Keratinocyte (primary cell): ENCODE measurements around the gene IL17RD. TPM values are rescaled to one million over a fixed set of nuclear protein-coding genes. Genes with fewer than 3 reads are reported as not detected.

ENCODE experiments used
- DNase-seq: peaks from one replicate; pipeline ENCODE4 v3.0.0-alpha.2; 2011; ENCODE audit warnings: low read depth, missing footprints, low spot score
- FAIRE-seq: peaks from 2 replicates; lab custom pipeline; 2011; peaks lifted over from hg19 to GRCh38; lab: Jason Lieb, UNC
- H2AFZ ChIP-seq: 2 replicates; pipeline ENCODE4 v1.6.0; 2012; ENCODE audit warnings: low read length, control low read depth, inconsistent platforms; ENCODE audit not compliant: control insufficient read depth
- H3K27ac ChIP-seq: 2 replicates; pipeline ENCODE4 v1.5.1; 2011; ENCODE audit warnings: low read length; ENCODE audit not compliant: control insufficient read depth, insufficient read depth
- H3K27me3 ChIP-seq: 3 replicates; pipeline ENCODE4 v1.6.0; 2011; ENCODE audit warnings: low read length; ENCODE audit not compliant: control insufficient read depth, insufficient read depth; ENCODE audit errors: extremely low read depth
- H3K36me3 ChIP-seq, 2 experiments: 2 replicates in 1 of 2; 3 replicates in 1 of 2; pipeline ENCODE4 v1.5.1; 2011; ENCODE audit warnings: low read length in 2 of 2, mild to moderate bottlenecking in 1 of 2; ENCODE audit not compliant: control insufficient read depth in 2 of 2, insufficient read depth in 2 of 2; ENCODE audit errors: extremely low read depth in 1 of 2
- H3K4me1 ChIP-seq: 3 replicates; pipeline ENCODE4 v1.5.1; 2011; ENCODE audit warnings: low read length; ENCODE audit not compliant: control insufficient read depth, insufficient read depth; ENCODE audit errors: extremely low read depth
- H3K4me2 ChIP-seq: 3 replicates; pipeline ENCODE4 v1.6.0; 2011; ENCODE audit warnings: low read depth, low read length; ENCODE audit not compliant: control insufficient read depth, insufficient read depth; ENCODE audit errors: extremely low read depth
- H3K4me3 ChIP-seq, 3 experiments: fragments of 200-600 bp in 1 of 3; sonication (generic) in 1 of 3; 2 replicates in 2 of 3; 3 replicates in 1 of 3; pipeline ENCODE4 v1.5.1; 2011 to 2016; ENCODE audit warnings: low read length in 3 of 3, mild to moderate bottlenecking in 3 of 3, control low read depth in 2 of 3, inconsistent platforms in 1 of 3, low read depth in 1 of 3, mixed read lengths in 1 of 3, mixed run types in 1 of 3, moderate library complexity in 1 of 3; ENCODE audit not compliant: control insufficient read depth in 2 of 3, insufficient read depth in 2 of 3; ENCODE audit errors: extremely low read depth in 1 of 3
- H3K79me2 ChIP-seq: 2 replicates; pipeline ENCODE4 v1.6.0; 2012; ENCODE audit warnings: low read length; ENCODE audit not compliant: control insufficient read depth, insufficient read depth
- H3K9ac ChIP-seq: 3 replicates; pipeline ENCODE4 v1.6.0; 2011; ENCODE audit warnings: low read length; ENCODE audit not compliant: control insufficient read depth, insufficient read depth; ENCODE audit errors: extremely low read depth
- H3K9me1 ChIP-seq: 3 replicates; pipeline ENCODE4 v1.6.0; 2011; ENCODE audit warnings: low read length; ENCODE audit not compliant: control insufficient read depth, insufficient read depth; ENCODE audit errors: extremely low read depth
- H3K9me3 ChIP-seq: 2 replicates; pipeline ENCODE4 v1.5.1; 2012; ENCODE audit warnings: low read depth, low read length; ENCODE audit not compliant: control insufficient read depth
- H4K20me1 ChIP-seq: 3 replicates; pipeline ENCODE4 v1.6.0; 2011; ENCODE audit warnings: low read length; ENCODE audit not compliant: control insufficient read depth, insufficient read depth; ENCODE audit errors: extremely low read depth
- CTCF ChIP-seq, 3 experiments: IDR thresholded peaks in 1 of 3; conservative IDR thresholded peaks in 1 of 3; optimal IDR thresholded peaks in 1 of 3; 2 replicates in 2 of 3; 3 replicates in 1 of 3; pipeline versions ENCODE3 to v1.5.1; 2011; ENCODE audit warnings: low read length in 3 of 3, mild to moderate bottlenecking in 3 of 3, moderate library complexity in 2 of 3, control low read depth in 1 of 3, inconsistent platforms in 1 of 3; ENCODE audit not compliant: insufficient read depth in 2 of 3; ENCODE audit errors: extremely low read depth in 1 of 3
- EZH2 ChIP-seq: IDR thresholded peaks from one replicate; pipeline ENCODE4 v1.6.1; 2012; ENCODE audit warnings: inconsistent platforms, mild to moderate bottlenecking, low read length, moderate library complexity
- dilution Hi-C: fragments of 300-500 bp; cut with MboI; formaldehyde crosslinking; loops from one replicate; pipeline ENCODE4 v1.7.0; 2020; ENCODE audit warnings: low sequenced_read_pairs; ENCODE audit not compliant: extremely low pct_ligation_motif_present
- polyA plus RNA-seq, 5 experiments: library from polyadenylated mRNA; depleted of rRNA in 3 of 5; stranded (reverse) in 3 of 5; stranded (forward) in 1 of 5; unstranded in 1 of 5; fragments of >200 nt; gene quantifications; 1 replicate in 1 of 5; 2 replicates in 3 of 5; 3 replicates in 1 of 5; pipeline versions ENCODE4 v1.2.1 to v1.2.3, GENCODE V29; 2011 to 2012; ENCODE audit warnings: missing spikeins in 2 of 5, low read depth in 1 of 5, low replicate concordance in 1 of 5

IL17RD gene
- polyA plus RNA-seq, 1 donor (not counting 4 experiments of a cell fraction or from before 2014, with no cell fraction given) = 1.4 TPM

DNA sequence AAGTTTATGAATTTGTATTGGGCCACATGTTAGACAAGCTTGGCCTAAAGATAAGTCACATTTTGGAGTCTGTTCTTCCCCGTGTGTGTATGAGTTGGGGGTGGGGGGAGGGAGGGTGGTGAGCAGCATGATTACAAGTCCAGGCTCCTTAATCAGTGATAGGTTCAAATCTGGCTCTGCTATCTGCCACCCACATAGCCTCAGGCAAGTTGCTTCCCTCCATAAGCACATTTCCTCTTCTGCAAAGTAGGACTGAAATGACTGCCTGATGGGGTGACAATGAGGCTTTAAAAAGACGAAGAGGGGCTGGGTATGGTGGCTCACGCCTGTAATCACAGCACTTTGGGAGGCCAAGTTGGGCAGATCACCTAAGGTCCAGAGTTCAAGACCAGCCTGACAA is 105.7 kb downstream of the IL17RD start:
- Histone ChIP-seq H3K36me3 (no peaks in the 10 kb centered on the region), H3K27me3 (no peaks in the 10 kb centered on the region), H4K20me1 (no peaks in the 10 kb centered on the region), H3K79me2 (no peaks in the 10 kb centered on the region), H3K4me1 (peaks cover 29% of the 10 kb centered on the region), H3K9me3 (no peaks in the 10 kb centered on the region), H3K9me1 (no peaks in the 10 kb centered on the region), H3K27ac (no peak overlapping the region), H3K4me3 (no peak overlapping the region), H3K4me2 (no peak overlapping the region), H3K9ac (no peak overlapping the region), H2AFZ (no peak overlapping the region)
- dilution Hi-C loops = no loop called here
- FAIRE-seq (peak; percentile 55), DNase-seq (peak; percentile 52)
- no peak for TF ChIP-seq EZH2

- FAIRE-seq = no peak
- no peak for DNase-seq
- Histone ChIP-seq H3K4me2 (no peak overlapping the region), H4K20me1 (no peaks in the 10 kb centered on the region), H3K9me1 (no peaks in the 10 kb centered on the region), H3K27me3 (no peaks in the 10 kb centered on the region), H3K4me1 (peaks cover 28% of the 10 kb centered on the region), H3K36me3 (no peaks in the 10 kb centered on the region), H3K4me3 (no peak overlapping the region), H3K9ac (no peak overlapping the region), H3K79me2 (no peaks in the 10 kb centered on the region), H2AFZ (no peak overlapping the region), H3K27ac (no peak overlapping the region), H3K9me3 (no peaks in the 10 kb centered on the region)
- dilution Hi-C loops = no loop called here
- TF ChIP-seq EZH2 = no peak
- no peak for TF ChIP-seq CTCF (optimal IDR thresholded peaks at IDR 0.05 in 1 of 3, IDR thresholded peaks at IDR 0.05 in 1 of 3, conservative IDR thresholded peaks at IDR 0.05 in 1 of 3; ENCODE audit: extremely low read depth in 1 of 3, insufficient read depth in 2 of 3, low read length in 3 of 3)
Measured at GRCh38 chr3:57057351-57057750, 107.8 kb downstream of the IL17RD start.

DNA sequence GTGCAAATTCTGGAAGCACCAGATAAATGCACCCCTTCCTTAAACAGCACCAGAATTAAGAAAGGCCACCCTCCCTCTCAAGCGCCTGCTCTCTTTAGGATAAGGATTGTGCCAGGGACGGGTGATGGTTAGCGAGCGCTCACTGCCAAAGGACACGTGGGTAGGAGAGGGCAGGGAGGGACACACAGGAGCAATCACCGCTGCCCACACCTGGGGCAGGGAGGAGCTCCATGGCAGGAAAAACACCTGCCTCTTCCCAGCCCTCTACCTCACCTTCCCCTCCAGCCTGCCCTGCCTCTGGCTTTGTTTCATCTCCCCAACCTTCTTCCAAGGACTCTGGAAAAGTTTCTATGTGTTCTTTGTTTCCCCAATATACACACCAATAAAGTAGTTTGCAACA is 112.0 kb downstream of the IL17RD start:
- Histone ChIP-seq H3K36me3 (no peaks in the 10 kb centered on the region), H4K20me1 (no peaks in the 10 kb centered on the region), H2AFZ (no peak overlapping the region), H3K27ac (no peak overlapping the region), H3K4me3 (no peak overlapping the region), H3K79me2 (no peaks in the 10 kb centered on the region), H3K4me1 (peaks cover 10% of the 10 kb centered on the region), H3K9me3 (no peaks in the 10 kb centered on the region), H3K4me2 (no peak overlapping the region), H3K9ac (no peak overlapping the region), H3K27me3 (no peaks in the 10 kb centered on the region), H3K9me1 (no peaks in the 10 kb centered on the region)
- dilution Hi-C loops = no loop called here
- no peak for TF ChIP-seq EZH2
- no peak for TF ChIP-seq CTCF (optimal IDR thresholded peaks at IDR 0.05 in 1 of 3, IDR thresholded peaks at IDR 0.05 in 1 of 3, conservative IDR thresholded peaks at IDR 0.05 in 1 of 3; ENCODE audit: extremely low read depth in 1 of 3, insufficient read depth in 2 of 3, low read length in 3 of 3)
- FAIRE-seq (no peak), DNase-seq (no peak)
